ENCODE measurements around the gene GBF1. TPM values are rescaled to one million over a fixed set of nuclear protein-coding genes. Genes with fewer than 3 reads are reported as not detected.

Gene GBF1
- total RNA-seq, 1 experiment from 2014 or later: 23.7 TPM

DNA sequence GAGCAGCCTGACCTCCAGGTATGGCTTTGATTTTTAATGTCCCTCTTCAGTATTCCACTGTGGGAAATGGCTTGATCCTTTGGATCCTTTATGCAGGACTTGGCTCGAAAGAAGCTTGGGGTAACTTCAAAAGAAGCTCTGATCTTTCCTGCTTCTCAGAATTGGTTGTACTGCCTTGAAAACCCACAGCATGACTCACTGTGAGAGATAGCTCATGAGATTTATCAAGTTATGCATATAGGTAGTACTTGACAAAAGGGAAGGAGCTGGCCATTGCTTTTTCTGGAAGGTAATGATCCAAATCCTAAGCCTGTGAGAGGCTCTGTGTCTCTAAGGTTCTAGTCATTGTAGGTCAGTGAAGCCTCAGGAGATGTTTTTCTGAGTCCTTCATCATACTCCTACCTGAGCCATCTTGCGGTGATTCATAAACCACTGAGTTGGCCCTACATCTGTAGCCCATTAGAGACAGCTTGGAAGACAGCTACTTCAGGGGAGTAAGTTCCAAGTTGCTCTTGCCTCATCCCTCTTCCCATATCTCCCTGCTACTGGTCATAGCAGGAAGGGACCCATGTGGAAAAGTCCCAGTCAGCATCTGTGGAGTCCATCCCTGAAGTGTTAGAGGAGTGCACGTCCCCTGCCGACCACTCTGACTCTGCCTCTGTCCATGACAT lies 113.5 kb downstream of the GBF1 start:
- H2BK120ac ChIP-seq (ENCODE audit: low read depth, low read length, poor library complexity, severe bottlenecking): no peak overlapping the region
- no peak overlapping the region for H3K27ac ChIP-seq (ENCODE audit: insufficient read length, low read depth, low read length)
- no peaks in the 10 kb centered on the region for H3K9me3 ChIP-seq (ENCODE audit: control insufficient read depth, low read depth, low read length)
- Mint-ChIP-seq H3K4me1 (no peaks in the 10 kb centered on the region), H3K27me3 (ENCODE audit: low read depth) (no peaks in the 10 kb centered on the region), H3K36me3 (ENCODE audit: insufficient read depth in 1 of 3, low read depth in 3 of 3) (peaks cover 21 to 50% (median 28%) of the 10 kb centered on the region in 3 experiments), H3K27ac (no peak overlapping the region), H3K9me3 (no peaks in the 10 kb centered on the region), H3K4me3 (no peak overlapping the region)
- H3K4ac ChIP-seq (ENCODE audit: low read depth, low read length): no peak overlapping the region
- no peak overlapping the region for H4K91ac ChIP-seq (ENCODE audit: insufficient read length, low read depth, low read length)
- no peak overlapping the region for H2BK12ac ChIP-seq (ENCODE audit: insufficient read length, low read depth, low read length)
- no peak for DNase-seq
- no peak overlapping the region for H3K18ac ChIP-seq (ENCODE audit: insufficient read length, low read depth, low read length)
- no peak overlapping the region for H3K56ac ChIP-seq (ENCODE audit: insufficient read length, low read depth, low read length)
- H3K4me1 ChIP-seq (ENCODE audit: insufficient read depth, low read length): no peaks in the 10 kb centered on the region
- no peak overlapping the region for H4K8ac ChIP-seq (replicated peaks; ENCODE audit: insufficient read length, low read depth, low read length)
- no peaks in the 10 kb centered on the region for H3K27me3 ChIP-seq (ENCODE audit: insufficient read depth, low read length)
- no peak overlapping the region for H3K23ac ChIP-seq (ENCODE audit: insufficient read length, low read depth, low read length)
- no peaks in the 10 kb centered on the region for H3K79me1 ChIP-seq (ENCODE audit: insufficient read depth, low read depth, low read length, poor library complexity, severe bottlenecking)
- H3K9ac ChIP-seq (ENCODE audit: extremely low read depth, insufficient read length, low read length): no peak overlapping the region
- no peaks in the 10 kb centered on the region for H3K79me2 ChIP-seq (ENCODE audit: insufficient read depth, low read length)
- no peak overlapping the region for H4K5ac ChIP-seq (ENCODE audit: insufficient read length, low read depth, low read length)
- H2BK20ac ChIP-seq (ENCODE audit: low read depth, low read length, poor library complexity, severe bottlenecking): no peak overlapping the region
- H3K23me2 ChIP-seq (ENCODE audit: insufficient read length, low read depth, low read length, poor library complexity, severe bottlenecking): no peaks in the 10 kb centered on the region
- no peak overlapping the region for H2AFZ ChIP-seq (ENCODE audit: low read length)
- H2BK15ac ChIP-seq (ENCODE audit: low read depth, low read length): no peak overlapping the region
- no CpG with 5 or more reads among the region's 4 CpGs for WGBS (ENCODE audit: extremely low coverage, insufficient read length, low lambda C conversion rate)
- no peak overlapping the region for H3K4me2 ChIP-seq (ENCODE audit: insufficient read depth, insufficient read length, low read length)
- no peak overlapping the region for H2AK5ac ChIP-seq (ENCODE audit: insufficient read length, low read length)
- no peak overlapping the region for H2BK5ac ChIP-seq (ENCODE audit: insufficient read length, low read length)
- no peaks in the 10 kb centered on the region for H4K20me1 ChIP-seq (ENCODE audit: control insufficient read depth, insufficient read depth, insufficient read length)
- no peak overlapping the region for H3K14ac ChIP-seq (ENCODE audit: insufficient read depth, low read length)
- no peak overlapping the region for H3T11ph ChIP-seq (ENCODE audit: low read length)
- no peak for TF ChIP-seq CTCF (conservative IDR thresholded peaks at IDR 0.05)
